GM18907 (cell line): ENCODE data around the gene FBXL17.
A peak's percentile ranks its signal among the peaks of the same experiment; 100 is the strongest.
"Not testable (repeated sequence)": the region's sequence is repeated elsewhere in the genome, so short reads cannot be mapped to it uniquely, and the experiment has no call there.

Source experiments
- ATAC-seq: cut with Tn5 transposase; IDR thresholded peaks from one replicate; pipeline ENCODE4 v1.9.1; 2021; ENCODE audit warnings: mild to moderate bottlenecking, moderate library complexity; ENCODE audit not compliant: unreplicated experiment

FBXL17 gene

DNA sequence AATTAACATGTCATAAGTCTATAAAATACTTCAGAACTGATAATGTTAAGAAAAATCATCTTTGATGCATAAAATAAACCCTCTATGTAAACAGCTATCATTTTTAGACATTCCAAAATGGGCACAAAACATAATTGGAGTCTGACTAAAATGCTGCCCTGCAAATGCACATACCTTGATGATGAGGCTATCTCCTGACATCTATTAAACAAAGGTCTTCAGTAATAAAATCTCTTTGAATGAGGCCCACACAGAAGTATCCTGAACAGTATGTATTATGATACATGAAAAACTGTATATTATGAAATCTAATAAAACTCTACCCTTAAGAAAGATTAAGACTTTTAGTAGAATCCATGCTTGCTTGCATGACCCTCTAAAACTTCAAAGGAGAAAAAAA is 66.1 kb downstream of the FBXL17 start:
- ATAC-seq = no peak

DNA sequence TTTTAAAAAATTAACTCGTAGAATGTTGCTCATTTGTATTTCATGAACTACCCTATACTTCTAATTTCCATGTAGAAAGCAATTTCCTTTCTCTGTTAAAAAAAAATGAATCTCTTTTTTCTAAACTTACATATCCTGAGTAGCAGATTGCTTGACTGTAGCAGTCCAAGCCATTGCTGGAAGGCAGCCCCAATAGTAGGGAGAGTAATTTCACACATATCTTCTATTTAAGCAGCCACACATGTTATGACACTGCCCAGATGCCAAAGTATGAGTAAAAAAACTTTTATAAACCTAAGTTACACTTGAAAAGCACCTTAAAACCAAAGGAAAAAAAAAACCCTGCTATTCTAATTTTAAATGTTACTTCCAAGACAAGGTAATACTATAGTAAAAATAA is 69.6 kb downstream of the FBXL17 start:
- ATAC-seq = no peak

DNA sequence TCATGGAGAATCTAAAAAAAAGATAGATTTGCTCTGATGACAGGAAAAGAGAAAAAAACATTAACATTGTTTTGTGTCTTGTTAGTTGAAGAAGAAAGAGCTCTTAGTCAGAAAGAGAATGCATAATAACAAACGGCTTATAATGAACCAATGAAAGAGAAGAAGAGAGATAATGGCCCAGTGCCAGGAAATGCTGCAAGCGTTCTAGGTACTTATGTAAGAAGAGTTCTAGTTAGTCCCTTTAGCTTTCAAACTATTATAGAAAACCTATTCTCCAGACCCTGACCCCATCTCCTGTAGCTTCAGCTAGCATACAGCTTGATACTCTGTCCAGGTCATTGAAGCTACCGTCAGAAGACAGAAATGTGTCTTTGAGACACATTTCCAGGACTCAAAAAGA is 70.2 kb downstream of the FBXL17 start:
- ATAC-seq = no peak

DNA sequence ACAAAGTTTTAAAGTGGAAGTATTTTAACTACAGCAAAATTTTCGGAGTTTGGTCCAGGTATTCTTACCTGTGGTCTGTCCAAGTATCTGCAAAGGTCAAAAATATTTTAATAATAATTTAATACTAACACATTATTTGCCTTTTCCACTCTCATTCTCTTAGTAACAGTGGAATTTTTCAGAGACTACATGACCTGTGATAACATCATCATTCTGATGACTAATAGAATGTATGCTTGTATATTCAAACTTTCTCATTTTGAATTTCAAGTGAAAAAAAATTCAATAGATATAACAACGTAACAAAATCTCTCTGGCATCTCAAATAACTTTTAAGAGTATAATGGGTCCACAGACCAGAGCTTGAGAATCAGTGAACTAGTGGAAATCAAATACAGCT is 78.3 kb downstream of the FBXL17 start:
- ATAC-seq = no peak

DNA sequence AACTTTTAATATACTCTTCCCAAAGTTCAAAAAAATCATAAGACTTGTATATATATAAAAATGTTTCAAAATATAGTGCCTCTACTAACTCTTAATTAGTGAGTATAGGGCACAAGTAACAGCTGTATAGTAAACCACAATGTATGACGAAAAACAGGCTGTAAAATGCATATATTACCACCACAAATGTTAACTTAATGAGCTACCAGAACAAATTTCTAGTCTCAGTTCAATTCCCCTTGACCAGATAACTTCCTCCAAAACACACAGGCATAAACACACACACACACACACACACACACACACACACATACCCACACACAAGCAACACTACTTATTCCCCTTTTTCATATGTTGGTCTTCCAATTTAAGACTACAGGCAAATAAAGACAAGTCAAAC is 78.8 kb downstream of the FBXL17 start:
- no peak for ATAC-seq

DNA sequence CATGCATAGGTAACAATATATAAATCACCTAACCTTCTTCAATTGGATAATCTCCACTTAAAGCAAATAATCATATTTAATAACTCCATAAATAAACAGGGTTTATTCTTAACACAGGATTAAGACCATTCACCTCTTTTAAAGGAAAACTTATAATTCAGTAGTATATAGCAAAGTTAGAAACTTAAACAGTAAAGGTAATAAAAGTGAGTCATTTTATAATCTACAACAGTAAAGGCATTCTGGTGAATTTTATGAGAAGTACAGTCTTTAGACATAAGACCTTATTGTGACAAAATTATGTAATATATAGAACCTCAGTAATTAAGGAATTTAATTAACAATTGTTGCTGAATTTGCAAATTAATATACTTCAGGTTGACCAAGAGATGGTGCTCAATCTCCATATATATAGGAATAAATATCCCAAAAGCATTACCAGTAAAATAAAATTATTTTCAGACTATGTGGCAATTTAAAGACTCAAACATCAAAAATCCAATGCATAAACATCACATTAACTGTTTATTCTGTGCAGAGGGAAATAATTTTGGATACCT is 84.8 kb downstream of the FBXL17 start:
- ATAC-seq = no peak

DNA sequence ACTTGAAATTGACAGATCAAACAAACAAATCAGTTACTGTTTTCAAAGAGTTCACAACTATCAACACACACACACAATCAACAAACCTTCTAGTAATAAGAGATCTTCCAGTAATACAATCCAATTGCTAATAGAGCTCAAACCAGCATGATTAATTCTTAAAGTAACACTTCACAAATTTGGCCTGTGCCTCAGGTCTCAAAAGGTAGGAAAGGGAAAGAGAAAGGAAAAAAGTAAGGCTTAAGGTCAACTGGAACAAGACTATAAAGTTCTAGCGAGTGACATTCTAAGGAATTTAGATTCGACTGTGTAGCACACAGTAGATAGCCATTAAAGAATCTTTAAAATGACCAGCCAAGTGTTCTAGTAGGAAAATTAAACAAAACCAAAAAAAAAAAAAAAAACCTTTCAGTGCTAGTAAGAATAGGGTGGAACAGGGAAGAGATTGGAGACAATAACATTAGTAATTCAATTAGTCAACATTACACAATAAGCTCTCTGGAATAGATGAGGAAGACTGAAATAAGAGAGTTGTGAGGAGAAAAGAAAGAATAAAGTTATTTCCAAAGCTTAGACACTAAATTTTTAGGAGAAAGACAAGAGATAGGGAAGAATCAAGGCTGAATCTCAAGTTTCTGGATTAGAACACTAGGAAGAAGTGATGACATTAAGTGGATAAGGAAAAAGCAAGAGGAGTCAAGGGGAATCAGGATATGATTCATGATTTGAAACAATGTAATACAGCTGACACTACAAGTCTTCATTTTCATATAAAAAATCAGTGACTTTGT is 86.1 kb downstream of the FBXL17 start:
- ATAC-seq = no peak

DNA sequence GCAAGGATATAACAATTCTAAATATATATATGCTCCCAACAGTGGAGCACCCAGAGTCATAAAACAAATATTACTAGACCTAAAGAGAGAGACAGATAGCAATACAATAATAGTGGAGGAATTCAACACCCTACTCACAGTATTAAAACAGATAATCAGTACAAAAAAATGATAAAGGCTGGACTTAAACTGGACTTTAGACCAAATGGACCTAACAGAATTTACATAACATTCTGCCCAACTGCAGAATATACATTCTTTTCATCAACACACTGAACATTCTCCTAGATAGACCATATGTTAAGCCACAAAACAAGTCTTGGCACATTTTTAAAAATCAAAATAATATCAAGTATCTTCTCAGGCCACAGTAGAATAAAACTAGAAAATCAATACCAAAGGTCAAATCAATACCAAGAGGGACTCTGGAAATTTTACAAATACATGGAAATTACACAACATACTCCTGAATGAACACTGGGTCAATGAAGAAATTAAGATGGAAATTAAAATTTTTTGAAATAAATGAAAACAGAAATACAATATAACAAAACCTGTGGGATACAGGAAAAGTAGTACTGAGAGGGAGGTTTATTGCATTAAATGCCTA is 100.8 kb downstream of the FBXL17 start:
- ATAC-seq = no peak

DNA sequence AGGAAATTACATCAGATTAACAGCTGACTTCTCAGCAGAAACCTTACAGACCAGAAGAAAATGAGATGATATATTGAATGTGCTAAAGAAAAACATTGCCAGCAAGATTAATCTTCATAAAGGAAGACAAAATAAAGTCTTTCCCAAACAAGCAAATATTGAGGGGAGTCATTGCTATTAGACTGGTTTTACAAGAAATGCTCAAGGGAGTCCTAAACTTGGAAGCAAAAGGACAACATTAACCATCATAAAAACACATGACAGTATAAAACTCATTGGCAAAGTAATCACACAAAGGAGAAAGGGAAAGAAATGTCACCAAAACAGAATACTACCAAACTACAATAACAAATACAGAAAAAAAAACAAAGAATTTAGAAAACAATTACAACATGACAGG is 101.7 kb downstream of the FBXL17 start:
- no peak for ATAC-seq

DNA sequence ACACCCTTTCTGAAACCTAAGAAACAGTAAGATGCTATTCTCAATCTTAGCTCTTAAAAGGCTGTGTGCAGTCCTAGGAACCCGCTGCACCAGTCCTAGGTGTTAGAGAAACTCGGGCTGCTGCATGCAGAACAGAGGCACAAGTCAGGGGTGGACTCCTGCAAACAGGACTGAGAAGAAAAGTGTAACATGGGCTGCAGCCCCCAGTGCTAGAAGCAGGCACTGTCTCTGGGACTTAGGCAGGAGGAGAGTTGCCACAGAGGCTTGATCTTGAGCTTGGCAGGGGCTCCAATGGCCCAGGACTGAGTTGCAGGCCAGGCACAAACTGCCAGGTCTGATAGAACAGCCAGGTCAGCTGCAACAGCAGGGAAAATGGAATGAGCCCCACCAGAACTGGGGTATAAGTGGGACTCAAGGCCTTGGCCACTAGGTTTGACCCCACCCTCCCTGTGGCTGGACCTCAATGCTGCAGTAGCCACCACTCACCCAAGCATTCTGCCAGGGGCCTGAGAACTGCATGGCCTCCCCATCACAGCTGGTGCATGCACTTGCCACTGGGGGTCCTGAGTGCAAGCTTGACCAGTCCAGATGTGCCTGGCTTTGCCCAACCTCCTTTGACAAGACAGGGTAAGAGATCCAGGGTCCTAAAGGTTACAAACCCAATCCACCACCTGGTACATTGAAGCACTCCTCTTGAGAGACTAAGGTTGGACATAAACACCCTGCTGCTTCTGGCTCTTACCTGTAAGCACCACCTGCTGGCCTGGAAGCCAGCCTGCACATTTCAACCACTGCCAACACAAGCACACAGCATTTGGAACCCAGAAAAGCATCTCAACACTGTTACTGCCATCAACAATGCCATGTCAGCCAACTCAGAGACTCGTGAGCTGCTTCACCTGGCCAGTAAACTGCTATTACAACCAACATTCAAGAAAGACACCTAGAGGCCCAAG is 103.3 kb downstream of the FBXL17 start:
- no peak for ATAC-seq

DNA sequence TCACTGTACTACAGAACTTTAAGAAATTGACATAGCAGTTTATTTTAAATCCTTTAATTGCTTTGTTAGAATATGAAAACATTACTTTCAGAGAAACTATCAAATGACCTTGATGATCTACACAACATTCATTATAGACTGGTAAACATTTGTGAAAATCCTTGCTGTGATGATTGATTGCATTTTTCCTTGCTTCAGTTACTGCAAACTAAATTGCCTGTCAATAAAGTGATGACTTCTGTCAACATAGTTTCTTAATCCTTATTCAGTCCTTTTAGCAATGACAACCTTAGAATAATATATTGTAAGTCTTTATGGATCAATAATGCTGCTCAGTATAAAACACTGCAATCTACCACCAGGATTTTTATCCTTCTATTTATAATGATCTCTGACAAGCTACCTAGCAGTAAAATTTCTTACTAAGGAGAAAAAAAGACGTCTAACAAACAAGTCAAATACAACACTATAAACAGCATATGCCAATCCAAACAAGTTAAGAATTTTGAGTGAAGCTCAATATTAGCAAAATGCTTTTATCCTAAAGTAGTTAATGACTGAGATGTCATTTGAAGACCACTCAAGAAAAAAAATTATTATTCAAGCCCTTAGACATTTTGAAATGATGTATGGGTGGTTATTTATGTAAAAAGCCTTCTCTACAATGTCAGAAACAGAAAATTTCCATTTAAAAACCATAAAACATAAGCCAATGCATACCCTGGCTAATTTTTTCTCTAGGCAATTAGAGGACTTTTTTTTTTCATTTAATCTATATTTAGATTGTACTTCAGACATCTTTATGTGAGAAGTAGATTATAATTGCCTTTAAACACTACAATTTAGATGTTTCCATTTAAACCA is 105.5 kb downstream of the FBXL17 start:
- no peak for ATAC-seq

DNA sequence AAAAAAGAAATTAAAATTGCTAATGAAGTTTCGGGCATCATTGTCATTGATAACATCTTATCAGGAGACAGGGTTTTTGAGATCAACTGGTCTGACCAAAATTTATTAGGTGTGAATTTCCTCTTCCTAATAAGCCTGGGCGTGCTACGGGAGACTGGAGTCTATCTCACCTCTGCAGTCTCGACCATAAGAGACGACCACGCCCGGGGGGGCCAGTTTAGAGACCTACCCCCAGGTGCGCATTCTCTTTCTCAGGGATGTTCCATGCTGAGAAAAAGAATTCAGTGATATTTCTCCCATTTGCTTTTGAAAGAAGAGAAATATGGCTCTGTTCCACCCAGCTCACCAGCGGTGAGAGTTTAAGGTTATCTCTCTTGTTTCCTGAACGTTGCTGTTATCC is 107.8 kb downstream of the FBXL17 start:
- not testable (repeated sequence) for ATAC-seq

DNA sequence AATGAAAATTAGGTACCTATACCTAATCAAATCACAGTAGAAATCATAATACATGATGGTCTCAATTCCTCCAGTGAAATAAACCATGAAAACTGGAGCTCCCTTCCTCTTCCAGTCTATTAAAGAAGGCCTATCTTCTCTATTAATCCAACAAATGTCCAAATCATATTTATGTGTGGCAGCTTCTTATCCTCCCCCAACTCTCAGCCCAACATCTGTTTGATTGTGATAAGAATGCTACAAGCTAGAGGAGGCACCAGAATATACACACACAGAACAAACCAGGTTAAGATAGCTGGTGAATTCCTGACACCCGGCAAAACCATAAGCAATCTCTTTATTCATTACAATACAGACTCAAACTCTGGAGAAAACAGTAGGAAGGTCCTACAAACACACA is 110.8 kb downstream of the FBXL17 start:
- ATAC-seq = no peak

DNA sequence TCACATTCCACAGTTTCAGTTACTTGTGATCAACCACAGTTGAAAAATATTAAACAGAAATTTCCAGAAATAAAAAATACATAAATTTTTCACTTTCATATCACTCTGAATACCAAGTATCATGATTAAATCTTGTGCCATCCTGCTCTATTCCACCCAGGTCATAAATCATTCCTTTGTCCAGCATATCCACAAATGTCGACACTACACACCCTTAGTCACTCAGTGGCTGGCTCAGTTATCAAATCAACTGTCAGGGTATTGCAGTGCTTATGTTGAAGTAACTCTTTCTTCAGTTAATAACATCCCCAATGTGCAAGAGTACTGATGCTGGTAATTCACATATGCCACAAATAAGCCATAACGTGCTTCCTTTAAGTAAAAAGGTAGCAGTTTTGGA is 115.7 kb downstream of the FBXL17 start:
- ATAC-seq = no peak

DNA sequence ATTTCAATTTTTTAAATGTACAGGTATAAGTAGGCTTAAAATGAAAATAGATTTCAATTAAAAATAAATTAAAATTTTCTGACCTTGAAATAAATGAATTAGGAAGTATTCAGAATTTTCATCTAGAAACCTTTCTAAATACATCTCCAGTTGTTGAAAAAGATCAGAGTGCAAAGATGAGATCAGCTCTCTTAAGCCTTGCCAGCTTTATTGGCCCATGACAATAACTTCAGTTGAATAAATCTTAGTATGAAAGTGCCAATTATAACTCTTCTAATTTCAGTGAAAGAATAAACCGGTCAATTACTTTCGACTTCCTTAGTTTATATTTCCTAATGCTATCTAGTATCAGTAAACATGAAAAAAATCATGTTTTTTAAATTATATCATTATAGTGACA is 117.4 kb downstream of the FBXL17 start:
- ATAC-seq = no peak

DNA sequence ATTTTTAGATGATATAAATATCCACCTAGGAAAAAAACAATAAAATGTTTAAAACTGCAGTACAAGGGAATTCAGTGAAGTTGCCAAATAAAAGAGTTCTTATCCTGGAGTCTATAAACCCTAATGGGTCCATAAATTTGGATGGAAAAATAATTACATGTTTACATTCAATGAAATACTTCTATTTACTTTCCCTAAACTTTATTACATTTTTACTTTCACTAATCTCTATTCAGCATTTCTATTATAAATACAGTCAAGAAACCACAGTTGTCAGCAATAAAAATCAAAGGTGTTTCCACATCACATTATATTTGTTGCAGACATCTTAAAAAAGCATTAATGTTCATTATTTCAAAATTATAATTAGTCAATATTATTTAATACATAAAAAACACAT is 118.6 kb downstream of the FBXL17 start:
- ATAC-seq = no peak

DNA sequence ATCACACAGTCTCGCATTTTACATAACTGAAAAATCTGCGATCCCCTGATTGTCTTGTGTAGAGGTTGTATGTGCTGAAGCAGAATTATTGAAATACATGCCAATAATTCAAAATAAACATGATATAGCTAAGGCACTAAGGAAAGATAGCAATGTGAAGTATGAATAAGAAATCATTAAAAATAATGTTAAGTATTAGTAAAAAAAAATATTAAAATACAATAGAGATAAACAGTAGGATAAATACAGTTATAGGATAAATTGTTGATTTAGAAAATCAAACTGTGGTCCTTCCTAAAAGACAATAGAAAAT is 121.1 kb downstream of the FBXL17 start:
- ATAC-seq = no peak

DNA sequence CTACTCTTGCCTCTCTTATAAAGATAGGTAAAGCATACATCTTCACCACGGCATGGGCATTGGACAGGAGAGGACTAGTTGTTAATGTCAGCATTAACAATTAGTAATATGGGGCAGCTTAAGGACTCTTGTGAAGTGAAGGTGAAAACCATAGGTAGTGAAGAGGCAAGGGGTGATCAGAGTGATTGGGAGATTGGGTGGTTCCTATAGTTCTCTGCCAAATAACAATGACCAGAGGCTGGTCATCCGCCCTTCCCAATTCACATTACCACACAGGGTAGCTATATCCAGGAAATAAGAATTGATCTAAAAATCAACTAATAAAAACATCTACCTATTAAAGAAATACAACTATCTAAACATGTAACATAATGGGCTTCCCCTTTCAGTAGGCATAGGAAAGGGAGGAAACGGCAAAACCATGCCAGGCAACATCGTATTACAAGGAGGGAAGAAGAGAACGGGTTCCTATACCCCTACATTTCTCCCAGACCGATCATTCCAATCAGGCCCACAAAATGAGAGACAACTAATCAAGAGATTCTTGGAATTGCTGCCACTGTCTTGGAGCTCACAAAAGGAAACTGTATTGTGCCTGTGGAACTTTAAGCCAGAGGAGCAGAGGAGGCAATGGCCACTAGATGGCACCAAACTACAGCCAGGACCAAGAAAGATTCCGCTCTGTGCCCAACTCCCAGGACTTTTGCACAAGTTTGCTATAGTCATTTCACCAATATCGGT is 121.6 kb downstream of the FBXL17 start:
- ATAC-seq = peak; percentile 95

DNA sequence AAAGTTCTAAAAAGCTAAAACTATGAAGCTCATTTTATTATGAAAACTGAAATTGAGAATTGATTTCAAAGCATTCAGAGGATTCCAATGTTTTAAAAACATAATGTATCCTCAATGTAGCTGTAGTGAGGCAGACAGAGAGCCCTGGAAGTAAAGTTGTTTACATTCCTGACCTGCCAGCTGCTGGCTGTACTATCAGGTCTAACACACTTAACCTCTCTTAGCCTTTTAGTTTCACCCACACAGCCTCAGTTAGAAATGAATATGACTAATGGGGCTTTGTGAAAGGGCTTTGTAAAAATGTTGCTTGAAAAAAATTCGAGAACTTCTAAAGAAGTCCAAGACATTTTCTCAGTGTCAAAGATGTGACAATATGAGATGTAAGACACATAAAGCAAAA is 122.6 kb downstream of the FBXL17 start:
- no peak for ATAC-seq

DNA sequence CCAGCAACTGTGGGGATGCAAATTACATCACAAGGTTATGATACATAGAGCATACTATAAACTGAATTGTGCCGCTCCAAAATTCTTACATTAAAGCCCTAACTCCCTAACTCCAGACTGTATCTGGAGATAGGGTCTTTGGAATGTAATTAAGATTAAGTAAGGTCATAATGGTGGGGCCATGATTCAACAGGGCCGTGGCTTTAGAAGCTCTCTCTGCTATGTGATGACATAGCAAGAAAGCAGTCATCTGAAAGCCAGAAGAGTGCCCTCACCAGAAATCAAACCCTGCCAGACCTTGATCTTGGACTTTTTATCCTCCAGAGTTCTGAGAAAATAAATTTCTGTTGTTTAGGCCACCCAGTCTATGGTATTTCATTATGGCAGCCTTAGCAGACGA is 123.9 kb downstream of the FBXL17 start:
- no peak for ATAC-seq
